T-helper 1 cell treated with Interleukin-12 subunit alpha and Interleukin-12 subunit beta and Interleukin-4 antibody, amounts not matched to agents 30 μg/mL and 1 μg/mL, for 36 hours (primary cell): ENCODE measurements around the gene CAMTA1.
"Not testable (repeated sequence)": the region's sequence is repeated elsewhere in the genome, so short reads cannot be mapped to it uniquely, and the experiment has no call there.

Experiments
- H3K27ac Mint-ChIP-seq: one replicate; pipeline ENCODE4 v1.8.0; 2021; ENCODE audit warnings: mild to moderate bottlenecking, mixed read lengths
- H3K27me3 Mint-ChIP-seq: one replicate; pipeline ENCODE4 v1.8.0; 2021; ENCODE audit warnings: low read depth, mixed read lengths
- H3K36me3 Mint-ChIP-seq: one replicate; pipeline ENCODE4 v1.8.0; 2021; ENCODE audit warnings: low read depth, mixed read lengths
- H3K4me1 Mint-ChIP-seq: one replicate; pipeline ENCODE4 v1.8.0; 2021; ENCODE audit warnings: low read depth, mixed read lengths
- H3K4me3 Mint-ChIP-seq: one replicate; pipeline ENCODE4 v1.8.0; 2021; ENCODE audit warnings: mild to moderate bottlenecking, moderate library complexity, mixed read lengths
- H3K9me3 Mint-ChIP-seq: one replicate; pipeline ENCODE4 v1.8.0; 2021; ENCODE audit warnings: mixed read lengths

Gene CAMTA1

GRCh38 chr1:7410156-7410555 is 624.9 kb downstream of the CAMTA1 start:
- no peaks in the 10 kb centered on the region for H3K36me3 Mint-ChIP-seq
- no peak overlapping the region for H3K27ac Mint-ChIP-seq
- H3K27me3 Mint-ChIP-seq = no peaks in the 10 kb centered on the region
- no peaks in the 10 kb centered on the region for H3K4me1 Mint-ChIP-seq
- no peaks in the 10 kb centered on the region for H3K9me3 Mint-ChIP-seq
- no peak overlapping the region for H3K4me3 Mint-ChIP-seq

GRCh38 chr1:7417618-7418017 is 632.4 kb downstream of the CAMTA1 start:
- not testable (repeated sequence) for H3K36me3 Mint-ChIP-seq, H3K27me3 Mint-ChIP-seq, H3K27ac Mint-ChIP-seq, H3K4me1 Mint-ChIP-seq, H3K9me3 Mint-ChIP-seq, H3K4me3 Mint-ChIP-seq

- Mint-ChIP-seq H3K27ac (no peak overlapping the region), H3K27me3 (no peaks in the 10 kb centered on the region), H3K9me3 (no peaks in the 10 kb centered on the region), H3K36me3 (no peaks in the 10 kb centered on the region), H3K4me1 (no peaks in the 10 kb centered on the region), H3K4me3 (no peak overlapping the region)
Observed at GRCh38 chr1:7418442-7419080, 633.3 kb downstream of the CAMTA1 start.

GRCh38 chr1:7420098-7420445 is 634.8 kb downstream of the CAMTA1 start:
- Mint-ChIP-seq H3K9me3 (no peaks in the 10 kb centered on the region), H3K4me3 (no peak overlapping the region), H3K4me1 (no peaks in the 10 kb centered on the region), H3K27me3 (no peaks in the 10 kb centered on the region), H3K36me3 (no peaks in the 10 kb centered on the region), H3K27ac (no peak overlapping the region)

GRCh38 chr1:7420470-7421100 is 635.3 kb downstream of the CAMTA1 start:
- no peaks in the 10 kb centered on the region for H3K27me3 Mint-ChIP-seq
- H3K4me3 Mint-ChIP-seq = no peak overlapping the region
- H3K9me3 Mint-ChIP-seq = no peaks in the 10 kb centered on the region
- H3K27ac Mint-ChIP-seq = no peak overlapping the region
- H3K4me1 Mint-ChIP-seq = no peaks in the 10 kb centered on the region
- H3K36me3 Mint-ChIP-seq = no peaks in the 10 kb centered on the region

- Mint-ChIP-seq H3K9me3 (no peaks in the 10 kb centered on the region), H3K4me3 (no peak overlapping the region), H3K36me3 (no peaks in the 10 kb centered on the region), H3K4me1 (no peaks in the 10 kb centered on the region), H3K27ac (no peak overlapping the region), H3K27me3 (no peaks in the 10 kb centered on the region)
Observed at GRCh38 chr1:7421471-7422075, 636.3 kb downstream of the CAMTA1 start.

- H3K27ac Mint-ChIP-seq = no peak overlapping the region
- H3K4me3 Mint-ChIP-seq = no peak overlapping the region
- no peaks in the 10 kb centered on the region for H3K27me3 Mint-ChIP-seq
- no peaks in the 10 kb centered on the region for H3K36me3 Mint-ChIP-seq
- H3K9me3 Mint-ChIP-seq = no peaks in the 10 kb centered on the region
- no peaks in the 10 kb centered on the region for H3K4me1 Mint-ChIP-seq
Observed at GRCh38 chr1:7422081-7422480, 636.8 kb downstream of the CAMTA1 start.

- H3K4me1 Mint-ChIP-seq = no peaks in the 10 kb centered on the region
- H3K36me3 Mint-ChIP-seq = no peaks in the 10 kb centered on the region
- no peaks in the 10 kb centered on the region for H3K9me3 Mint-ChIP-seq
- no peaks in the 10 kb centered on the region for H3K27me3 Mint-ChIP-seq
- no peak overlapping the region for H3K4me3 Mint-ChIP-seq
- no peak overlapping the region for H3K27ac Mint-ChIP-seq
Observed at GRCh38 chr1:7422561-7422960, 637.3 kb downstream of the CAMTA1 start.

- Mint-ChIP-seq H3K4me3 (no peak overlapping the region), H3K4me1 (no peaks in the 10 kb centered on the region), H3K27ac (no peak overlapping the region), H3K9me3 (no peaks in the 10 kb centered on the region), H3K27me3 (no peaks in the 10 kb centered on the region), H3K36me3 (no peaks in the 10 kb centered on the region)
Observed at GRCh38 chr1:7422966-7423365, 637.7 kb downstream of the CAMTA1 start.

GRCh38 chr1:7424352-7424890 is 639.2 kb downstream of the CAMTA1 start:
- no peaks in the 10 kb centered on the region for H3K27me3 Mint-ChIP-seq
- no peaks in the 10 kb centered on the region for H3K4me1 Mint-ChIP-seq

GRCh38 chr1:7425229-7425628 is 640.0 kb downstream of the CAMTA1 start:
- H3K27ac Mint-ChIP-seq = no peak overlapping the region
- H3K4me1 Mint-ChIP-seq = no peaks in the 10 kb centered on the region
- no peaks in the 10 kb centered on the region for H3K27me3 Mint-ChIP-seq
- H3K4me3 Mint-ChIP-seq = no peak overlapping the region
- H3K36me3 Mint-ChIP-seq = no peaks in the 10 kb centered on the region
- no peaks in the 10 kb centered on the region for H3K9me3 Mint-ChIP-seq

More at GRCh38 chr1:7424352-7424890, 639.2 kb downstream of the CAMTA1 start:
- no peaks in the 10 kb centered on the region for H3K9me3 Mint-ChIP-seq
- H3K4me3 Mint-ChIP-seq = no peak overlapping the region
- H3K27ac Mint-ChIP-seq = no peak overlapping the region
- H3K36me3 Mint-ChIP-seq = no peaks in the 10 kb centered on the region

- no peaks in the 10 kb centered on the region for H3K27me3 Mint-ChIP-seq
- no peaks in the 10 kb centered on the region for H3K36me3 Mint-ChIP-seq
- H3K9me3 Mint-ChIP-seq = no peaks in the 10 kb centered on the region
- no peak overlapping the region for H3K27ac Mint-ChIP-seq
- H3K4me1 Mint-ChIP-seq = no peaks in the 10 kb centered on the region
- H3K4me3 Mint-ChIP-seq = no peak overlapping the region
Observed at GRCh38 chr1:7425771-7426170, 640.5 kb downstream of the CAMTA1 start.

- Mint-ChIP-seq H3K27me3 (no peaks in the 10 kb centered on the region), H3K27ac (no peak overlapping the region), H3K9me3 (no peaks in the 10 kb centered on the region), H3K36me3 (no peaks in the 10 kb centered on the region), H3K4me3 (no peak overlapping the region), H3K4me1 (no peaks in the 10 kb centered on the region)
Observed at GRCh38 chr1:7426780-7427604, 641.7 kb downstream of the CAMTA1 start.

- Mint-ChIP-seq H3K36me3 (no peaks in the 10 kb centered on the region), H3K4me1 (no peaks in the 10 kb centered on the region), H3K9me3 (no peaks in the 10 kb centered on the region), H3K27me3 (no peaks in the 10 kb centered on the region), H3K27ac (no peak overlapping the region), H3K4me3 (no peak overlapping the region)
Observed at GRCh38 chr1:7427605-7428300, 642.5 kb downstream of the CAMTA1 start.
